BLaER1 (cell line): ENCODE data around the gene DGKD.

ENCODE experiments used
- H3K27ac ChIP-seq: shearing (Covaris generic); formaldehyde crosslinking; 2 replicates; pipeline ENCODE4 v1.8.1; 2022
- H3K27me3 ChIP-seq: shearing (Covaris generic); formaldehyde crosslinking; 2 replicates; pipeline ENCODE4 v1.8.1; 2022
- H3K36me3 ChIP-seq: shearing (Covaris generic); formaldehyde crosslinking; 2 replicates; pipeline ENCODE4 v1.8.1; 2022
- H3K4me1 ChIP-seq: shearing (Covaris generic); formaldehyde crosslinking; 2 replicates; pipeline ENCODE4 v1.8.1; 2022
- H3K4me2 ChIP-seq: shearing (Covaris generic); formaldehyde crosslinking; 2 replicates; pipeline ENCODE4 v1.8.1; 2022
- H3K4me3 ChIP-seq: shearing (Covaris generic); formaldehyde crosslinking; 2 replicates; pipeline ENCODE4 v1.8.1; 2022
- H3K9ac ChIP-seq: shearing (Covaris generic); formaldehyde crosslinking; 2 replicates; pipeline ENCODE4 v1.8.1; 2022
- H3K9me3 ChIP-seq: shearing (Covaris generic); formaldehyde crosslinking; 2 replicates; pipeline ENCODE4 v1.8.1; 2022
- H4K20me1 ChIP-seq: shearing (Covaris generic); formaldehyde crosslinking; 2 replicates; pipeline ENCODE4 v1.8.1; 2022
- Cebpa-rat ChIP-seq: shearing (Covaris generic); IDR thresholded peaks from 2 replicates; pipeline ENCODE4 v1.8.1; 2022

DGKD gene

GRCh38 chr2:233456934-233457333 lies 102.6 kb downstream of the DGKD start:
- Histone ChIP-seq H3K4me1 (no peaks in the 10 kb centered on the region), H3K9ac (no peak overlapping the region), H3K36me3 (peaks cover 100% of the 10 kb centered on the region)

GRCh38 chr2:233457356-233457755 lies 103.1 kb downstream of the DGKD start:
- Histone ChIP-seq H3K27me3 (no peaks in the 10 kb centered on the region), H3K9me3 (no peaks in the 10 kb centered on the region), H3K9ac (no peak overlapping the region), H4K20me1 (peaks cover 93% of the 10 kb centered on the region), H3K36me3 (peaks cover 100% of the 10 kb centered on the region), H3K4me3 (no peak overlapping the region), H3K27ac (no peak overlapping the region), H3K4me2 (no peak overlapping the region), H3K4me1 (no peaks in the 10 kb centered on the region)
- no peak for TF ChIP-seq Cebpa-rat

More at GRCh38 chr2:233456934-233457333, 102.6 kb downstream of the DGKD start:
- TF ChIP-seq Cebpa-rat, result no peak
- Histone ChIP-seq H3K27me3 (no peaks in the 10 kb centered on the region), H4K20me1 (peaks cover 93% of the 10 kb centered on the region), H3K9me3 (no peaks in the 10 kb centered on the region), H3K27ac (no peak overlapping the region), H3K4me2 (no peak overlapping the region), H3K4me3 (no peak overlapping the region)

- Histone ChIP-seq H3K27me3 (no peaks in the 10 kb centered on the region), H3K4me1 (no peaks in the 10 kb centered on the region), H3K27ac (no peak overlapping the region), H3K4me2 (no peak overlapping the region), H3K4me3 (no peak overlapping the region), H3K36me3 (peaks cover 100% of the 10 kb centered on the region), H3K9me3 (no peaks in the 10 kb centered on the region), H3K9ac (no peak overlapping the region), H4K20me1 (peaks cover 85% of the 10 kb centered on the region)
- TF ChIP-seq Cebpa-rat, result no peak
Measured at GRCh38 chr2:233458031-233458610, 103.8 kb downstream of the DGKD start.

- Histone ChIP-seq H3K4me1 (no peaks in the 10 kb centered on the region), H3K9me3 (no peaks in the 10 kb centered on the region), H3K4me2 (no peak overlapping the region), H3K36me3 (peaks cover 100% of the 10 kb centered on the region), H3K27me3 (no peaks in the 10 kb centered on the region), H4K20me1 (peaks cover 78% of the 10 kb centered on the region), H3K4me3 (no peak overlapping the region), H3K9ac (no peak overlapping the region), H3K27ac (no peak overlapping the region)
- no peak for TF ChIP-seq Cebpa-rat
Measured at GRCh38 chr2:233458826-233459225, 104.5 kb downstream of the DGKD start.

GRCh38 chr2:233459426-233459825 lies 105.1 kb downstream of the DGKD start:
- Histone ChIP-seq H3K36me3 (peaks cover 100% of the 10 kb centered on the region), H3K27me3 (no peaks in the 10 kb centered on the region), H3K9ac (no peak overlapping the region), H3K4me2 (no peak overlapping the region), H3K4me1 (no peaks in the 10 kb centered on the region), H3K4me3 (no peak overlapping the region), H3K9me3 (no peaks in the 10 kb centered on the region), H4K20me1 (peaks cover 78% of the 10 kb centered on the region), H3K27ac (no peak overlapping the region)
- TF ChIP-seq Cebpa-rat, result no peak

- H3K4me1 ChIP-seq, result no peaks in the 10 kb centered on the region
- H3K27ac ChIP-seq, result 0 out of 2 replicates have a peak overlapping the region, but pooled peaks have one; percentile 18
- H3K9ac ChIP-seq, result no peak overlapping the region
- no peaks in the 10 kb centered on the region for H3K9me3 ChIP-seq
- H3K36me3 ChIP-seq, result peaks cover 98% of the 10 kb centered on the region
- no peaks in the 10 kb centered on the region for H3K27me3 ChIP-seq
- no peak for TF ChIP-seq Cebpa-rat
- peaks cover 75% of the 10 kb centered on the region for H4K20me1 ChIP-seq
- no peak overlapping the region for H3K4me3 ChIP-seq
- no peak overlapping the region for H3K4me2 ChIP-seq
Measured at GRCh38 chr2:233460726-233461441, 106.6 kb downstream of the DGKD start.

GRCh38 chr2:233461481-233461891 lies 107.2 kb downstream of the DGKD start:
- Histone ChIP-seq H3K9me3 (no peaks in the 10 kb centered on the region), H4K20me1 (peaks cover 75% of the 10 kb centered on the region), H3K4me2 (no peak overlapping the region), H3K4me3 (no peak overlapping the region), H3K36me3 (peaks cover 98% of the 10 kb centered on the region), H3K27me3 (no peaks in the 10 kb centered on the region), H3K4me1 (no peaks in the 10 kb centered on the region), H3K9ac (no peak overlapping the region), H3K27ac (no peak overlapping the region)
- TF ChIP-seq Cebpa-rat, result no peak

GRCh38 chr2:233462202-233462785 lies 108.0 kb downstream of the DGKD start:
- Histone ChIP-seq H3K9ac (no peak overlapping the region), H3K4me1 (no peaks in the 10 kb centered on the region), H3K27ac (no peak overlapping the region), H3K36me3 (peaks cover 98% of the 10 kb centered on the region), H3K4me2 (no peak overlapping the region), H3K4me3 (no peak overlapping the region), H3K9me3 (no peaks in the 10 kb centered on the region), H4K20me1 (peaks cover 75% of the 10 kb centered on the region), H3K27me3 (no peaks in the 10 kb centered on the region)
- no peak for TF ChIP-seq Cebpa-rat

GRCh38 chr2:233462826-233463470 lies 108.7 kb downstream of the DGKD start:
- Histone ChIP-seq H3K27ac (no peak overlapping the region), H3K9ac (no peak overlapping the region), H3K4me1 (no peaks in the 10 kb centered on the region), H3K4me3 (no peak overlapping the region), H3K36me3 (peaks cover 98% of the 10 kb centered on the region), H4K20me1 (peaks cover 75% of the 10 kb centered on the region), H3K9me3 (no peaks in the 10 kb centered on the region), H3K27me3 (no peaks in the 10 kb centered on the region), H3K4me2 (no peak overlapping the region)
- no peak for TF ChIP-seq Cebpa-rat

- H3K4me2 ChIP-seq, result no peak overlapping the region
- no peak for TF ChIP-seq Cebpa-rat
- H3K4me3 ChIP-seq, result no peak overlapping the region
- peaks cover 98% of the 10 kb centered on the region for H3K36me3 ChIP-seq
- no peaks in the 10 kb centered on the region for H3K9me3 ChIP-seq
- no peak overlapping the region for H3K27ac ChIP-seq
- no peak overlapping the region for H3K9ac ChIP-seq
- H4K20me1 ChIP-seq, result peaks cover 76% of the 10 kb centered on the region
- no peaks in the 10 kb centered on the region for H3K27me3 ChIP-seq
- no peaks in the 10 kb centered on the region for H3K4me1 ChIP-seq
Measured at GRCh38 chr2:233463586-233463985, 109.3 kb downstream of the DGKD start.
